GM12872 (cell line): Measurements from ENCODE around the gene BBX.

Source experiments
- CTCF ChIP-seq: IDR thresholded peaks from 3 replicates; pipeline ENCODE4 v1.5.1; 2011; ENCODE audit warnings: low read depth, mild to moderate bottlenecking, low read length, moderate library complexity; ENCODE audit not compliant: insufficient read depth

Gene BBX

GRCh38 chr3:107523539-107524325 lies 970 bp downstream of the BBX start:
- TF ChIP-seq CTCF, result no peak

DNA sequence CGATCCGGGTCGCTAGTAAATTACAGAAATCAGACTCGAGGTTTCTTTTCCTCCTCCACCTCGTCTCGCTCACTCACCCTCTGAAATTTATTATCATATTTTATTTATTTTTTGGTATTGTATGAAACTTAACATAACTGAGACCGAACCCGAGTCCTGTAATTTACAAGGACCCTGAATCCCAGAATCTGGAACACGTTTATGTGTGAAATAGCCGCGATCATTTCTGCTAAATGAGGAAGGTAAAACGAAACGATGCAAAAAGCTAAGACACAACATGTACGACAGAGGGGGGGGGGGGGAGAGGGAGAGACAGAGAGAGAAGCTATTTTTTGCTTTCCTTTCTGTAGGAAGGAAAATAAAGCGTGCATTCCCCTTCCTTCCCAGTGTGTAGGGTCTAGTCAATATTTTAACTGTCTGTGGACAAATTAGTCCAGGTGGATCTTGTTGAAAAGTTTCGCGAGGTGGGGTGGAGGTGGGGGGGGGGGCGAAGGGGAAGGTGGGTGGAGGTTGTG lies 1.6 kb downstream of the BBX start:
- no peak for TF ChIP-seq CTCF

DNA sequence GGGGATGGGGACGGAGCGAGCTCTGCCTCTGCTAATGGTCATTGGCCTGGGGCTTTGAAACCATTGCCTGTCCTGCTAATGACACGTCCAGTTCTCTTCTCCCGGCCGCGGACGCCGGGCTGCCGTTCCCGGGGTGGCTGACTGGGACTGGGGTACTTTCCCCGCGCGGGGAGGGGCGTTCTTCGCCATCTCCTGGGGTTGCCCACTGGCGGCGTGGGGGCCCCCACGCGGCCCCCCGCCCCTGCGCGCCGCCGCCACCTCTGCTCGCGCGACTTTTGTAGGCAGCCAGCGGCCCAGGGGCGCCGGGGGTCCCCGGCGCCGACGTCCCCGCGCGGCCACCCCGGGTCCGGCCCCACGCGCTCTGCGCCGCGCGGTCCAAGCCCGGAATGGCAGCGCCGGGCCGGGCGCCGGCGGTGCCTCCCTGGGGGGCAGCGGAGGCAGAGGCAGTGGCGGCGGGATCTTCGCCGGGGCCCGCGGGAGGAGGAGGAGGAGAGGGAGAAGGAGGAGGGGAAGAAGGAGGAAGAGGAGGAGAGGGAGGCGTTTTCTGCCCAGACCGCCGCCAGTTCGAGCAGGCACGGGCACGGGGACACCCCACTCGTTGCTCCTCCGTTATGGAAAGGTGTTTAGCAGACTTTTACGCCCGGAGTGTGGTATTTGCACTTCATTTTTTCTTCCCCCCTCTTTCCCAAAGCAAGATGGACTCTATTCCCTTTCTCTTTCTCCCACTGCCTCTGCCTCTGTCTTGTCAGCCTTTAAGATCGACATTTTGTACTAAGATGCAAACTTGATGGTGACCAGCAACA lies 2.3 kb downstream of the BBX start:
- no peak for TF ChIP-seq CTCF

DNA sequence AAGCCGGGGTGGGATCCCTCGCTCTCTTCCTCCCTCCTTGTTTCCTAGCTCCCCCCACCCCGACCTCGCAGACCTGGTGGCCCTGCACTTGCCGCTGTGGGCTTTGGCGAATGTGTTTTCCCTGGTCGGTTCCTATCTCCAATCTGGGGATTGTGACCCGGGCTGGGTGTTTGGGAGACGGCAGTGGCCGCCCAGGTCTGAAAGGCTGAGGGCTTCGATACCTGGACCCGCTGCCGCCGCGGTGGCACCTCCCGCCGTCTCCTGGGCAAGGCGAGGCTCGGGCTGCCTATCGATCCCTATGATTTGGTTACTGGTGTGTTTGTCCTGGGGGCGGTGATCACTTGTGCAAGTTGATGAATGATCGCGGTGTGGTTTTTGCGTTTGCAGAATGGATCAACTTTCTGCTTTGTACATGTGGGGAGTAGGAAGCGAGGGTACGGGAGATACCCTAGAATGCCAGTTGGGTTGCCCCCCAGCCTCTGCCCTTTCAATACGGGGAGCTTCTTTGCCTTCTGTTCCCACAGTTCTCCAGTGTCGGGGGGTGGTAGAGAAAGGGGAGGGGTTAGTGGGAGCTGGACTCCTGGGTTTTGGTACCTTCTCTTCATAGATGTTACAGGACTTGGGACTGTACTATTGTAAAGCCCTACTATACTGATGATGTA lies 3.0 kb downstream of the BBX start:
- TF ChIP-seq CTCF, result no peak

DNA sequence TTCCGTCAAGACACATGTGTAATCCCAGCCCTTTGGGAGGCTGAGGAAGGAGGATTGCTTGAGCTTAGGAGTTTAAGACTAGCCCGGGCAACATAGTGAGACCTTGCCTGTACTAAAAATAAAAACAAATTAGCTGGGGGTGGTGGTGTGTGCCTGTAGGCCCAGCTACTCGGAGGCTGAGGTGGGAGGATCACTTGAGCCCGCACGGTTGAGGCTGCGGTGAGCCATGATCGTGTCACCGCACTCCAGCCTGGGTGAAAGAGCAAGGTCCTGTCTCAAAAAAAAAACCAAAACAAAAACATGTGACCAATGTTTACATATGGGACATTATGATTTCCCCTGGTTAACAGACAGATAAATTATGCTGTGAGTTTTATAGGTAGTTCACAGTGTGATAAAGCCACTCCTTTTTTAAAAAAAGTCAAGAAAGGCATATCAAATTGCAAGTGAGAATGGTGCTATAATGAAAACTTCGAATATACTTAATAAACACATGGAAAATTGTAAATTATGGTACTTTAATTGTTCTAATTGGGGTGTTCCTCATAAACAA lies 9.2 kb downstream of the BBX start:
- no peak for TF ChIP-seq CTCF

DNA sequence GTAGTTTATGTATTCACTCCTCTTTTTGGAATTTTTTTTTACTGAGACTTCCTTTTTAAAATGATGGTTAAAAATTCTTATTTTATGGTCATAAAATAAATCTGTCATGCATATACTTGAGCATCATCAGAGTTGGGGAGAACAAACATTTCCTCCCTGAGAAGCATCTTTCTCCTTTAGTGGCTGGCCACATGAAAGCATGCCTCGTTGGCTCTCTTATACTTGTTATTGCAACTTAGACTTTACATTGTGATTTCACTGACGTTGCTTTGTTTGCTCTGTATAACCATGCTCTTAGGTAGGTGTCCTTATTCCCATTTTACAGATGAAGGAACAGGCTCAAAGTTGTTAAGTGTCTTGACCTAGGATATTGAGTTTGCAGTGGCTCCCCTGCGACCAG lies 18.1 kb downstream of the BBX start:
- TF ChIP-seq CTCF, result no peak

- TF ChIP-seq CTCF, result no peak
Measured at GRCh38 chr3:107542665-107543064, 19.9 kb downstream of the BBX start.
